ENCODE results near the gene OSBPL8. TPM values are rescaled to one million over a fixed set of nuclear protein-coding genes. Genes with fewer than 3 reads are reported as not detected.
"Not testable (repeated sequence)": the region's sequence is repeated elsewhere in the genome, so short reads cannot be mapped to it uniquely, and the experiment has no call there.

OSBPL8 gene
- total RNA-seq, 4 donors from 2014 or later, result 65.8 to 73.5 (median 66.7) TPM

DNA sequence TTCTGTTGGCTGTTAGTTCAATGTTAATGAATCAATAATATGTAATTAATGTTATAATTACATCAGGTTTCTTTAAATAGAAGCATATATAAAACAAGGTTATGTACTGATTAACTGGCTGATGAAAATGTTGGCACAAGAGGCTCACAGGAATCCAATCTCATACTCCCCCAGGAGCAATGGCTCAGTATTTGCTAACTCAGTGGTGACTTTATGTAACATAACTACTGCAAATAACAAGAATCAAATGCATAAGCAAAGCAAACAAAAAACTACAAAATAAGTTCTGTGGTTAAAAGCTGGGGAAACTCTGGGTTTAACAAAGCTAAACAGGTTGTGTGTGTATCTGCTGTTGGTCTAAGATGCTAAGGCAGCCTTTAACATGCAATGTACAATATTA lies 183.6 kb downstream of the OSBPL8 start:
- ATAC-seq, result no peak
- Histone ChIP-seq H3K27me3 (no peaks in the 10 kb centered on the region), H3K4me1 (no peaks in the 10 kb centered on the region), H3K27ac (no peak overlapping the region), H3K36me3 (peaks cover 4 to 66% of the 10 kb centered on the region in 2 donors), H3K9me3 (no peaks in the 10 kb centered on the region), H3K4me3 (no peak overlapping the region)
- TF ChIP-seq POLR2A (IDR thresholded peaks at IDR 0.05) (no peak), POLR2AphosphoS5 (IDR thresholded peaks at IDR 0.05) (no peak), EP300 (IDR thresholded peaks at IDR 0.05) (no peak)
- TF ChIP-seq, protein P1, sequence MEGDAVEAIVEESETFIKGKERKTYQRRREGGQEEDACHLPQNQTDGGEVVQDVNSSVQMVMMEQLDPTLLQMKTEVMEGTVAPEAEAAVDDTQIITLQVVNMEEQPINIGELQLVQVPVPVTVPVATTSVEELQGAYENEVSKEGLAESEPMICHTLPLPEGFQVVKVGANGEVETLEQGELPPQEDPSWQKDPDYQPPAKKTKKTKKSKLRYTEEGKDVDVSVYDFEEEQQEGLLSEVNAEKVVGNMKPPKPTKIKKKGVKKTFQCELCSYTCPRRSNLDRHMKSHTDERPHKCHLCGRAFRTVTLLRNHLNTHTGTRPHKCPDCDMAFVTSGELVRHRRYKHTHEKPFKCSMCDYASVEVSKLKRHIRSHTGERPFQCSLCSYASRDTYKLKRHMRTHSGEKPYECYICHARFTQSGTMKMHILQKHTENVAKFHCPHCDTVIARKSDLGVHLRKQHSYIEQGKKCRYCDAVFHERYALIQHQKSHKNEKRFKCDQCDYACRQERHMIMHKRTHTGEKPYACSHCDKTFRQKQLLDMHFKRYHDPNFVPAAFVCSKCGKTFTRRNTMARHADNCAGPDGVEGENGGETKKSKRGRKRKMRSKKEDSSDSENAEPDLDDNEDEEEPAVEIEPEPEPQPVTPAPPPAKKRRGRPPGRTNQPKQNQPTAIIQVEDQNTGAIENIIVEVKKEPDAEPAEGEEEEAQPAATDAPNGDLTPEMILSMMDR (IDR thresholded peaks at IDR 0.05), result no peak

DNA sequence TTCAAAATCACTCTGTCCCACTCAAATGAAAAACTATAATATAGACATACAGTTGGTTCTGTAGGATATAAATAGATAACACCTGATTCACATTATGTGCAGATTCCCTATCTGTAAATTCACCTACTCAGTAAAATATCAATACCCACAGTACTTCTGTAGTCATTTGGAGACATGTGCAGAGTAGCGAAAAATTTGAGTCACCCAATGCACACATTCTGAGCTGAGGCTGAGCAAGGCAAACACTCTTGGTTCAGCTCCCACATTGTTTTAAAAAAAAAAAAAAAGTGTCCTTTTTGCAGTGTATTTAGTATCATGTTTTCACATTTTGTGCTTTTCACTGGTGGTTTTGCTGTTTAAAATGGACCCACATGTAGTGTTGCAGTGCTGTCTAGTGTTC lies 184.1 kb downstream of the OSBPL8 start:
- no peak overlapping the region for H3K27ac ChIP-seq
- H3K27me3 ChIP-seq, result no peaks in the 10 kb centered on the region
- no peaks in the 10 kb centered on the region for H3K9me3 ChIP-seq
- no peaks in the 10 kb centered on the region for H3K4me1 ChIP-seq
- no peak for TF ChIP-seq POLR2AphosphoS5 (IDR thresholded peaks at IDR 0.05)
- TF ChIP-seq EP300 (IDR thresholded peaks at IDR 0.05), result no peak
- TF ChIP-seq POLR2A (IDR thresholded peaks at IDR 0.05), result no peak
- TF ChIP-seq, protein P1 (IDR thresholded peaks at IDR 0.05), result no peak
- WGBS, 2 donors (ENCODE audit: low coverage in 1 of 2), result 92 to 100% methylated on average over 1 of the region's 1 CpG
- no peak overlapping the region for H3K4me3 ChIP-seq
- no peak for ATAC-seq
- H3K36me3 ChIP-seq, result peaks cover 4 to 70% of the 10 kb centered on the region in 2 donors

DNA sequence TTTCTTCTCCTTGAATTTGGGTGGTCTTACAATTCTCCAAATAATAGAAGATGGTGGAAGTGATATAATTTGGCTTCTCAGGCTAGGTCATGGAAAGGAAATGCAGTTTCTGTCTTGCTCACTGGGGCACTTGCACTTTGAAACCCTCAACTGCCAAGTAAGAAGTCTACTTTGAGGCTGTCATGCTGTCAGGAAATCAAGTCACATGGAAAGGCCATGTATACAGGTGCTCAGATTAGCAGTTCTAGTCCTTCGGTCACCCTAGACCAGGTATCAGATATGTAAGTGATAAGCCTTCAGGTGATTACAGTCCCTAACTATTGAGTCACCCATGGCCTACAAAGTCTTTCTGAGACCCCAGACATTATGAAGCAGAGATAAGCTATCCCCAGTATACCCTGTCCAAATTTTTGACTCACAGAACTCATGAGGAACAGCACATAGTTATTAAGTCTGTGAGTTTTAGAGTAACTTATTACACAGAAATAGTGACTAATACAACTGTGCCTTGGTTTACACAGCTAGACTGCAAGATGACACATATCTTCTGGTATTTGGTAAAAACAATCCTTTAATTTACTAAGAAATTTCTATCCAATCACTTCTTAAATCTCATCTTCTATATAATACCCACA lies 185.1 kb downstream of the OSBPL8 start:
- Histone ChIP-seq H3K27me3 (no peaks in the 10 kb centered on the region), H3K27ac (no peak overlapping the region), H3K9me3 (no peaks in the 10 kb centered on the region), H3K4me3 (no peak overlapping the region), H3K36me3 (peaks cover 4 to 80% of the 10 kb centered on the region in 2 donors), H3K4me1 (no peaks in the 10 kb centered on the region)
- TF ChIP-seq, protein P1 (IDR thresholded peaks at IDR 0.05), result no peak
- TF ChIP-seq POLR2AphosphoS5 (IDR thresholded peaks at IDR 0.05) (no peak), EP300 (IDR thresholded peaks at IDR 0.05) (no peak), POLR2A (IDR thresholded peaks at IDR 0.05) (no peak)
- 100% methylated on average over 1 of the region's 1 CpG; no CpG with 5 or more reads in 1 of the 2 donors for WGBS, 2 donors (ENCODE audit: low coverage in 1 of 2)
- ATAC-seq, result no peak

GRCh38 chr12:76368230-76368629 lies 191.3 kb downstream of the OSBPL8 start:
- no peak overlapping the region for H3K27ac ChIP-seq
- H3K27me3 ChIP-seq, result no peaks in the 10 kb centered on the region
- ATAC-seq, result no peak
- no peaks in the 10 kb centered on the region for H3K4me1 ChIP-seq
- H3K9me3 ChIP-seq, result no peaks in the 10 kb centered on the region
- 100% methylated on average over 1 of the region's 1 CpG for WGBS, 2 donors (ENCODE audit: low coverage in 1 of 2)
- H3K36me3 ChIP-seq, result peaks cover 0 to 79% of the 10 kb centered on the region in 2 donors
- TF ChIP-seq, protein P1 (IDR thresholded peaks at IDR 0.05), result no peak
- no peak overlapping the region for H3K4me3 ChIP-seq

DNA sequence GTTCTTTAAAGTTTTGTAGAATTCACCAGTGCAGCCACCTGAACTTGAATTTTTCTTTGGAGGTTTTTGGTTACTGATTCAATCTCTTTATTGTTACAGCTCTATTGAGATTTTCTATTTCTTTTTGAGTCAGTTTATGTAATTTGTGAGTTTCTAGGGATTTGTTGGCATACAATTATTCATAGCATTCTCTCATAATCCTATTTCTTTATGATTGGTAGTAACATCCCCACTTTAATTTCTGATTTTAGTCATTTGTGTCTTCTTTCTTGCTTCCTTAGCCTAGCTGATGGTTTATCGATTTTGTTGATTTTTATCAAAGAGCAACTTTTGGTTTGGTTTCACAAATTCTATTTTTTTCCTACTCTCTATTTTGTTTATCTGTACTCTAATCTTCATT lies 193.4 kb downstream of the OSBPL8 start:
- ATAC-seq, result no peak
- Histone ChIP-seq H3K27me3 (no peaks in the 10 kb centered on the region), H3K9me3 (no peaks in the 10 kb centered on the region), H3K27ac (no peak overlapping the region), H3K4me3 (no peak overlapping the region), H3K36me3 (peaks cover 0 to 65% of the 10 kb centered on the region in 2 donors), H3K4me1 (no peaks in the 10 kb centered on the region)
- TF ChIP-seq, protein P1 (IDR thresholded peaks at IDR 0.05), result no peak
- TF ChIP-seq POLR2A (IDR thresholded peaks at IDR 0.05), result no peak
- TF ChIP-seq POLR2AphosphoS5 (IDR thresholded peaks at IDR 0.05), result no peak
- TF ChIP-seq EP300 (IDR thresholded peaks at IDR 0.05), result no peak
- WGBS, 2 donors (ENCODE audit: low coverage in 1 of 2), result 100% methylated on average over 1 of the region's 1 CpG; no CpG with 5 or more reads in 1 of the 2 donors

DNA sequence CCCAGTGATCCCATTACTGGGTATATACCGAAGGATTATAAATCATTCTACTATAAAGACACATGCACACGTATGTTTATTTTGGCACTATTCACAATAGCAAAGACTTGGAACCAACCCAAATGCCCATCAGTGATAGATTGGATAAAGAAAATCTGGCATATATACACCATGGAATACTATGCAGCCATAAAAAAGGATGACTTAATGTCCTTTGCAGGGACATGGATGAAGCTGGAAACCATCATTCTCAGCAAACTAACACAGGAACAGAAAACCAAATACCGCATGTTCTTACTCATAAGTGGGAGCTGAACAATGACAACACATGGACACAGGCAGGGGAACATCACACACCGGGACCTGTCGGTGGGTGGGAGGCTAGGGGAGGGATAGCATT lies 195.4 kb downstream of the OSBPL8 start:
- H3K9me3 ChIP-seq, H3K27ac ChIP-seq, H3K27me3 ChIP-seq, H3K4me3 ChIP-seq, H3K4me1 ChIP-seq, ATAC-seq: not testable (repeated sequence)
- WGBS, 2 donors (ENCODE audit: low coverage in 1 of 2), result 84 to 92% methylated on average over 5 of the region's 5 CpGs
- peaks cover 0 to 55% of the 10 kb centered on the region in 2 donors for H3K36me3 ChIP-seq
